Measurements from ENCODE around the gene TAGAP. TPM values are rescaled to one million over a fixed set of nuclear protein-coding genes. Genes with fewer than 3 reads are reported as not detected.

Gene TAGAP
- total RNA-seq, 1 donor from 2014 or later: 12.9 TPM

GRCh38 chr6:159047891-159048685 is 3.3 kb upstream of the TAGAP start:
- H3K27ac ChIP-seq: no peak overlapping the region
- H3K36me3 ChIP-seq: no peaks in the 10 kb centered on the region
- DNase-seq (no peak), ATAC-seq (no peak)
- H3K9me3 ChIP-seq: no peaks in the 10 kb centered on the region
- no peaks in the 10 kb centered on the region for H3K4me1 ChIP-seq
- no peaks in the 10 kb centered on the region for H3K27me3 ChIP-seq
- intact Hi-C loops (cut with DNase I): loop anchor here (10.0 kb wide), 1 partner anchor 57 kb away; no protein-coding TSS in a partner anchor
- H3K4me3 ChIP-seq: no peak overlapping the region
- no peak for TF ChIP-seq CTCF (IDR thresholded peaks at IDR 0.05)

DNA sequence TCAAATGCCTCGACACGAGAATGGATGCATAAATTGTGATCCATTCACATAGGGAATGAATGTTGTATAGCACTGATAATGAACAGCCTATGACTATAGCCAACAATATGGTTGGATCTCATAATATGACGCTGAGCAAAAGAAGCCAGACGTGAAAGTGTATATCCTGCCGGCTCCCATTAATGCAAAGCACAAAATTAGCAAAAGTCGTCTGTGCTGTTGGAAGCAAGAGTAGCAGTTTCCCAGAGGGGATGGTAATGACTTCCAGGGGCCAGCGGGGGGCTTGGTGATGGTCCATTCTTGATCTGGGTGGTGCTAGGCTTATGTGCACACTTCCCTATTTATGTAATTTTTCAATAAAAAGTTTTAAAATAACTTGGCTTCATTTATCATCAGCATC is 1.0 kb upstream of the TAGAP start:
- intact Hi-C loops (cut with DNase I): loop anchor here (10.0 kb wide), 1 partner anchor 59 kb away; no protein-coding TSS in a partner anchor
- ATAC-seq: no peak
- TF ChIP-seq CTCF (IDR thresholded peaks at IDR 0.05): no peak
- Histone ChIP-seq H3K4me3 (no peak overlapping the region), H3K27ac (no peak overlapping the region), H3K27me3 (no peaks in the 10 kb centered on the region), H3K36me3 (peaks cover 6% of the 10 kb centered on the region), H3K9me3 (no peaks in the 10 kb centered on the region), H3K4me1 (peaks cover 22% of the 10 kb centered on the region)
- no peak for DNase-seq

DNA sequence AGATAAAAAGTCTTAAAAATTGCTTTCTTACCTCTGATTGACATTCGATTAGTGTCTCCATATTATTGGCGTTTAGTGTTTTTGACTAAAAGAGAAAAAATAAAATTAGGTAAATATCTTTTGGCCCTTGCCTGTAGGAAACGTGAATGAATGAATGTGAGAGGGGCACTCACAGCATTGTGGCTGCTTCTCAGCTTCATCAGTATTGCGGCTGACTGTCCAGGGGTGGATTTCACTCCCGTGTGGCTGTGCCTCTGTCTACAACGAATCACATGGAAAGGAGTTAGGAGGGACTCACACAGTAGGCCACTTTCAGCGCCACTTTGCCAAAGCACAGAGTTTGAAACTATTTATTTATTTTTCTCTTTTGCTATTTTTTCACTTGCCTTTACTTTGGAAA is 844 bp downstream of the TAGAP start:
- TF ChIP-seq CTCF (IDR thresholded peaks at IDR 0.05): no peak
- DNase-seq: no peak
- Histone ChIP-seq H3K36me3 (peaks cover 8% of the 10 kb centered on the region), H3K4me3 (peak overlapping the region; percentile 49), H3K9me3 (no peaks in the 10 kb centered on the region), H3K27me3 (no peaks in the 10 kb centered on the region), H3K27ac (peak overlapping the region; percentile 63), H3K4me1 (peaks cover 29% of the 10 kb centered on the region)
- no peak for ATAC-seq
- intact Hi-C loops (cut with DNase I): loop anchor here (10.0 kb wide), 1 partner anchor 61 kb away; no protein-coding TSS in a partner anchor

DNA sequence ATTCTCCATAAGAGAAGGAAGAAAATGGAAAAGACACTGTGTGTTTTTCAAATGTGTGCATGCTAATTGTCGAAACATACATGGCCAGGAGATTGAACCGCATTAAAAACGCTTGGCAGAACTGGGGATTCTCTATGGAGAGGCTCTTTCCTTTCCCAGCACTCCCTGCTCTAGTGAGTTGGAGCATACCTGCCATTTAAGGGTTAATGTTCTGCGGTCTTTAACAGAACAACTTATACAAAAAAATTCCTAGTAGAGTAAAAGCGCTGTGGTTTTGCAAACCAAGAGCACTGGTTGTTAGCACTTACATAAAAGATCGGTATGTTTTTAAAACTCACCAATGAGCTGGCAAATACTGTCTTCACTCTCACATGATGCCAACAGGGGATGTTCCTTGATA is 1.5 kb downstream of the TAGAP start:
- no peak for TF ChIP-seq CTCF (IDR thresholded peaks at IDR 0.05)
- Histone ChIP-seq H3K4me3 (peak overlapping the region; percentile 49), H3K4me1 (peaks cover 29% of the 10 kb centered on the region), H3K36me3 (peaks cover 14% of the 10 kb centered on the region), H3K27me3 (no peaks in the 10 kb centered on the region), H3K9me3 (no peaks in the 10 kb centered on the region), H3K27ac (peak overlapping the region; percentile 63)
- ATAC-seq (no peak), DNase-seq (no peak)
- intact Hi-C loops (cut with DNase I): loop anchor here (10.0 kb wide), 1 partner anchor 62 kb away; no protein-coding TSS in a partner anchor

DNA sequence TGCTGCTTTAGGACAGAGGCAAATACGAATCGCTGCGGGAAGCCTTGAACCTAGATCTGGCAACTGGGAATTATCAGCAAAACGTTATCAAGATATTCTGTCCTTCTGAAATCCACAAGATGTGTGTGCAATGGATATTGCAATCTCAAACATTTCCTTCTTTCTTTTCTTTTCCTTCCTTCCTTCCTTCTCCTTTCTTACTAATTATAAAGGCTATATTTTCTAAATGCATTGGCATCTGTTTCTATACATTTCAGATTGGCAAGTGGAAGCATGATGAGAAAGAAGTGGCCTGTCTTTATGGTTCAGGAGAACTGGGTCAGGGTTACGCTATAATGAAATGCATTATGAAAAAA is 2.0 kb downstream of the TAGAP start:
- Histone ChIP-seq H3K9me3 (no peaks in the 10 kb centered on the region), H3K4me3 (peak overlapping the region; percentile 49), H3K36me3 (peaks cover 17% of the 10 kb centered on the region), H3K27me3 (no peaks in the 10 kb centered on the region), H3K4me1 (peaks cover 29% of the 10 kb centered on the region), H3K27ac (peak overlapping the region; percentile 77)
- intact Hi-C loops (cut with DNase I): loop anchor here (10.0 kb wide), 1 partner anchor 62 kb away; no protein-coding TSS in a partner anchor
- no peak for DNase-seq
- ATAC-seq: no peak
- TF ChIP-seq CTCF (IDR thresholded peaks at IDR 0.05): no peak

Data from upper lobe of right lung (tissue), 1 donor.